GM23338 (cell line): ENCODE data around the gene EFCAB8. TPM values are rescaled to one million over a fixed set of nuclear protein-coding genes. Genes with fewer than 3 reads are reported as not detected.

Experiments
- ATAC-seq: fragments of 200-7000 bp; cut with Tn5 transposase; 3 replicates; pipeline ENCODE4 v1.9.1; 2020
- DNase-seq: peaks from one replicate; pipeline ENCODE4 v3.0.0-alpha.2; 2015; ENCODE audit warnings: low spot score
- H2AFZ ChIP-seq: fragments of 200-600 bp; sonication (generic); 2 replicates; pipeline ENCODE4 v1.8.0; 2016; ENCODE audit warnings: antibody characterized with exemption, mild to moderate bottlenecking, moderate library complexity
- H3F3A ChIP-seq: fragments of 200-600 bp; sonication (generic); replicated peaks from 2 replicates; pipeline ENCODE4 v1.8.0; 2017; ENCODE audit warnings: antibody characterized with exemption, mixed run types, low read depth
- H3K27ac ChIP-seq: fragments of 200-600 bp; sonication (generic); 2 replicates; pipeline ENCODE4 v1.6.1; 2016; ENCODE audit warnings: low read depth
- H3K27me3 ChIP-seq: fragments of 200-600 bp; sonication (generic); 2 replicates; pipeline ENCODE4 v1.8.0; 2016; ENCODE audit warnings: mild to moderate bottlenecking, mixed run types, moderate library complexity; ENCODE audit not compliant: insufficient read depth
- H3K36me3 ChIP-seq: fragments of 200-600 bp; sonication (generic); 2 replicates; pipeline ENCODE4 v1.8.0; 2016; ENCODE audit warnings: mild to moderate bottlenecking; ENCODE audit not compliant: insufficient read depth
- H3K4me1 ChIP-seq: fragments of 200-600 bp; sonication (generic); 2 replicates; pipeline ENCODE4 v1.8.0; 2016; ENCODE audit warnings: mild to moderate bottlenecking, moderate library complexity; ENCODE audit not compliant: insufficient read depth
- H3K4me2 ChIP-seq: fragments of 200-600 bp; sonication (generic); 2 replicates; pipeline ENCODE4 v1.7.1; 2017; ENCODE audit warnings: mixed run types
- H3K4me3 ChIP-seq: fragments of 200-600 bp; sonication (generic); 2 replicates; pipeline ENCODE4 v1.6.1; 2016; ENCODE audit warnings: mixed run types
- H3K79me2 ChIP-seq: fragments of 200-600 bp; sonication (generic); replicated peaks from 2 replicates; pipeline ENCODE4 v1.8.0; 2017; ENCODE audit warnings: mild to moderate bottlenecking; ENCODE audit not compliant: insufficient read depth
- H3K9me2 ChIP-seq: fragments of 200-600 bp; sonication (generic); 2 replicates; pipeline ENCODE4 v1.8.0; 2017; ENCODE audit not compliant: insufficient read depth
- H4K20me1 ChIP-seq: fragments of 200-600 bp; sonication (generic); replicated peaks from 2 replicates; pipeline ENCODE4 v1.8.0; 2017; ENCODE audit warnings: mild to moderate bottlenecking; ENCODE audit not compliant: insufficient read depth
- H3K27ac Mint-ChIP-seq: 2 replicates; pipeline ENCODE4 v1.8.0; 2020; ENCODE audit warnings: inconsistent platforms, mild to moderate bottlenecking, moderate library complexity, mixed read lengths
- H3K27me3 Mint-ChIP-seq: 3 replicates; pipeline ENCODE4 v1.8.0; 2022; ENCODE audit warnings: low read depth, mild to moderate bottlenecking, moderate library complexity, mixed read lengths, inconsistent platforms; ENCODE audit not compliant: insufficient read depth, poor library complexity
- H3K36me3 Mint-ChIP-seq: 3 replicates; pipeline ENCODE4 v1.8.0; 2021; ENCODE audit warnings: low read depth, mild to moderate bottlenecking, inconsistent platforms, moderate library complexity, mixed read lengths
- H3K4me1 Mint-ChIP-seq: 3 replicates; pipeline ENCODE4 v1.8.0; 2020; ENCODE audit warnings: mild to moderate bottlenecking, inconsistent platforms, mixed read lengths
- H3K4me3 Mint-ChIP-seq: 3 replicates; pipeline ENCODE4 v1.8.0; 2021; ENCODE audit warnings: moderate library complexity, mild to moderate bottlenecking, inconsistent platforms, mixed read lengths
- H3K9me3 Mint-ChIP-seq: 3 replicates; pipeline ENCODE4 v1.8.0; 2020; ENCODE audit warnings: moderate library complexity, mild to moderate bottlenecking, inconsistent platforms, mixed read lengths
- CREB1 ChIP-seq: fragments of 250-450 bp; sonication (Bioruptor Pico); IDR thresholded peaks from 2 replicates; pipeline ENCODE4 v1.5.0; 2020; ENCODE audit warnings: low read depth, mild to moderate bottlenecking, moderate library complexity
- EZH2 ChIP-seq: fragments of 200-600 bp; sonication (generic); IDR thresholded peaks from one replicate; pipeline ENCODE4 v1.8.0; 2017; ENCODE audit warnings: antibody characterized with exemption, mild to moderate bottlenecking, low read depth; ENCODE audit not compliant: unreplicated experiment
- EZH2phosphoT487 ChIP-seq: fragments of 200-600 bp; sonication (generic); IDR thresholded peaks from one replicate; pipeline ENCODE4 v1.8.1; 2018; ENCODE audit warnings: antibody characterized with exemption; ENCODE audit not compliant: unreplicated experiment
- JUNB ChIP-seq: IDR thresholded peaks from one replicate; pipeline ENCODE4 v1.6.1; 2016; ENCODE audit warnings: antibody characterized with exemption; ENCODE audit not compliant: unreplicated experiment
- NANOG ChIP-seq: IDR thresholded peaks from 2 replicates; pipeline ENCODE4 v1.6.1; 2016; ENCODE audit warnings: antibody characterized with exemption, borderline replicate concordance
- POLR2AphosphoS5 ChIP-seq: IDR thresholded peaks from 2 replicates; pipeline ENCODE4 v1.6.1; 2016; ENCODE audit warnings: antibody characterized with exemption, low read depth
- STAT1 ChIP-seq: IDR thresholded peaks from one replicate; pipeline ENCODE4 v1.6.1; 2016; ENCODE audit warnings: antibody characterized with exemption; ENCODE audit not compliant: unreplicated experiment
- ZNF114 ChIP-seq: fragments of 250-450 bp; sonication (Bioruptor Pico); IDR thresholded peaks from 2 replicates; pipeline ENCODE4 v1.5.0; 2020; ENCODE audit warnings: mild to moderate bottlenecking, moderate library complexity
- ZNF331 ChIP-seq: fragments of 250-450 bp; sonication (Bioruptor Pico); IDR thresholded peaks from 2 replicates; pipeline ENCODE4 v1.5.0; 2020; ENCODE audit warnings: low read depth, mild to moderate bottlenecking, moderate library complexity
- polyA plus RNA-seq: library from polyadenylated mRNA; unstranded; fragments of >200 nt; fragmentation: Nextera tagmentation; extraction: Ambion mirVana; gene quantifications from 2 replicates; pipeline ENCODE4 v1.2.1, GENCODE V29; 2016
- total RNA-seq: library from RNA; depleted of rRNA; stranded (reverse); fragments of >200 nt; shearing (Covaris generic); gene quantifications from 2 replicates; pipeline ENCODE4 v1.2.3, GENCODE V29; 2014
- TF ChIP-seq, protein P1 (sequence below): IDR thresholded peaks from one replicate; pipeline ENCODE4 v1.6.1; 2018; ENCODE audit warnings: antibody characterized with exemption; ENCODE audit not compliant: unreplicated experiment
- TF ChIP-seq, protein P2 (sequence below): fragments of 250-450 bp; sonication (Bioruptor Pico); IDR thresholded peaks from 2 replicates; pipeline ENCODE4 v1.5.0; 2020; ENCODE audit warnings: mild to moderate bottlenecking, moderate library complexity
- TF ChIP-seq, protein P3 (sequence below), 2 experiments: fragments of 200-600 bp in 1 of 2; sonication (generic) in 1 of 2; conservative IDR thresholded peaks; 2 replicates each; pipeline versions ENCODE4 v1.5.1 to v1.6.1; 2016 to 2017; ENCODE audit warnings: antibody characterized with exemption in 2 of 2, low read depth in 2 of 2, mild to moderate bottlenecking in 2 of 2, moderate library complexity in 1 of 2
- TF ChIP-seq, protein P4 (sequence below): IDR thresholded peaks from 2 replicates; pipeline ENCODE4 v1.6.1; 2016; ENCODE audit warnings: antibody characterized with exemption

EFCAB8 gene
- total and polyA plus RNA-seq, 2 experiments from 2014 or later, result 0.35 TPM; not detected in 1

DNA sequence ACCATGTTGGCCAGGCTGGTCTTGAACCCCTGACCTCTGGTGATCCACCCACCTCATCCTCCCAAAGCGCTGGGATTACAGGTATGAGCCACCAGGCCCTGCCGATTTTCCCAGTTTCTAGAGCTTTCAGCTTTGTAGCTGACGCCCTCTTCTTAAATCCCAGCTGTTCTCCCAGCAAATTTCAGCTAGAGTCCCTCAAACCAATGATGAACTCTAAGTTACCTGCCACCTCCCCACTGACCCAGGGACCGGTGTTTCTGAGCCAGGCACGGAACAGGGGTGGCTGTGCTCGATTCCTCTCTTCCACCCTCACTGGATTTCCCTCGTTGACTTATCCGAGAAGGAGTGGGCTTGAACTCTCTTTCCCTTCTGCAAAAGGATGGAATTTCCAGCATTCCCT lies 106.4 kb downstream of the EFCAB8 start:
- ATAC-seq (no peak), DNase-seq (no peak)
- Histone ChIP-seq H3F3A (no peaks in the 10 kb centered on the region), H3K4me2 (no peak overlapping the region), H3K4me1 (no peaks in the 10 kb centered on the region), H3K27ac (no peak overlapping the region), H3K36me3 (no peaks in the 10 kb centered on the region), H3K9me2 (no peaks in the 10 kb centered on the region), H3K4me3 (no peak overlapping the region), H2AFZ (0 out of 2 replicates have a peak overlapping the region, but pooled peaks have one; percentile 66), H4K20me1 (no peaks in the 10 kb centered on the region), H3K79me2 (no peaks in the 10 kb centered on the region), H3K27me3 (no peaks in the 10 kb centered on the region)
- Mint-ChIP-seq H3K36me3 (no peaks in the 10 kb centered on the region), H3K4me3 (no peak overlapping the region), H3K27me3 (peaks cover 10% of the 10 kb centered on the region), H3K27ac (no peak overlapping the region; the same call in 1 of the 2 replicates), H3K4me1 (peaks cover 2% of the 10 kb centered on the region; the same call in 1 of the 3 replicates), H3K9me3 (no peaks in the 10 kb centered on the region; the same call in none of the 3 replicates)
- TF ChIP-seq, protein P1, sequence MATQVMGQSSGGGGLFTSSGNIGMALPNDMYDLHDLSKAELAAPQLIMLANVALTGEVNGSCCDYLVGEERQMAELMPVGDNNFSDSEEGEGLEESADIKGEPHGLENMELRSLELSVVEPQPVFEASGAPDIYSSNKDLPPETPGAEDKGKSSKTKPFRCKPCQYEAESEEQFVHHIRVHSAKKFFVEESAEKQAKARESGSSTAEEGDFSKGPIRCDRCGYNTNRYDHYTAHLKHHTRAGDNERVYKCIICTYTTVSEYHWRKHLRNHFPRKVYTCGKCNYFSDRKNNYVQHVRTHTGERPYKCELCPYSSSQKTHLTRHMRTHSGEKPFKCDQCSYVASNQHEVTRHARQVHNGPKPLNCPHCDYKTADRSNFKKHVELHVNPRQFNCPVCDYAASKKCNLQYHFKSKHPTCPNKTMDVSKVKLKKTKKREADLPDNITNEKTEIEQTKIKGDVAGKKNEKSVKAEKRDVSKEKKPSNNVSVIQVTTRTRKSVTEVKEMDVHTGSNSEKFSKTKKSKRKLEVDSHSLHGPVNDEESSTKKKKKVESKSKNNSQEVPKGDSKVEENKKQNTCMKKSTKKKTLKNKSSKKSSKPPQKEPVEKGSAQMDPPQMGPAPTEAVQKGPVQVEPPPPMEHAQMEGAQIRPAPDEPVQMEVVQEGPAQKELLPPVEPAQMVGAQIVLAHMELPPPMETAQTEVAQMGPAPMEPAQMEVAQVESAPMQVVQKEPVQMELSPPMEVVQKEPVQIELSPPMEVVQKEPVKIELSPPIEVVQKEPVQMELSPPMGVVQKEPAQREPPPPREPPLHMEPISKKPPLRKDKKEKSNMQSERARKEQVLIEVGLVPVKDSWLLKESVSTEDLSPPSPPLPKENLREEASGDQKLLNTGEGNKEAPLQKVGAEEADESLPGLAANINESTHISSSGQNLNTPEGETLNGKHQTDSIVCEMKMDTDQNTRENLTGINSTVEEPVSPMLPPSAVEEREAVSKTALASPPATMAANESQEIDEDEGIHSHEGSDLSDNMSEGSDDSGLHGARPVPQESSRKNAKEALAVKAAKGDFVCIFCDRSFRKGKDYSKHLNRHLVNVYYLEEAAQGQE, result no peak
- TF ChIP-seq EZH2phosphoT487, result no peak
- no peak for TF ChIP-seq STAT1
- TF ChIP-seq, protein P2, sequence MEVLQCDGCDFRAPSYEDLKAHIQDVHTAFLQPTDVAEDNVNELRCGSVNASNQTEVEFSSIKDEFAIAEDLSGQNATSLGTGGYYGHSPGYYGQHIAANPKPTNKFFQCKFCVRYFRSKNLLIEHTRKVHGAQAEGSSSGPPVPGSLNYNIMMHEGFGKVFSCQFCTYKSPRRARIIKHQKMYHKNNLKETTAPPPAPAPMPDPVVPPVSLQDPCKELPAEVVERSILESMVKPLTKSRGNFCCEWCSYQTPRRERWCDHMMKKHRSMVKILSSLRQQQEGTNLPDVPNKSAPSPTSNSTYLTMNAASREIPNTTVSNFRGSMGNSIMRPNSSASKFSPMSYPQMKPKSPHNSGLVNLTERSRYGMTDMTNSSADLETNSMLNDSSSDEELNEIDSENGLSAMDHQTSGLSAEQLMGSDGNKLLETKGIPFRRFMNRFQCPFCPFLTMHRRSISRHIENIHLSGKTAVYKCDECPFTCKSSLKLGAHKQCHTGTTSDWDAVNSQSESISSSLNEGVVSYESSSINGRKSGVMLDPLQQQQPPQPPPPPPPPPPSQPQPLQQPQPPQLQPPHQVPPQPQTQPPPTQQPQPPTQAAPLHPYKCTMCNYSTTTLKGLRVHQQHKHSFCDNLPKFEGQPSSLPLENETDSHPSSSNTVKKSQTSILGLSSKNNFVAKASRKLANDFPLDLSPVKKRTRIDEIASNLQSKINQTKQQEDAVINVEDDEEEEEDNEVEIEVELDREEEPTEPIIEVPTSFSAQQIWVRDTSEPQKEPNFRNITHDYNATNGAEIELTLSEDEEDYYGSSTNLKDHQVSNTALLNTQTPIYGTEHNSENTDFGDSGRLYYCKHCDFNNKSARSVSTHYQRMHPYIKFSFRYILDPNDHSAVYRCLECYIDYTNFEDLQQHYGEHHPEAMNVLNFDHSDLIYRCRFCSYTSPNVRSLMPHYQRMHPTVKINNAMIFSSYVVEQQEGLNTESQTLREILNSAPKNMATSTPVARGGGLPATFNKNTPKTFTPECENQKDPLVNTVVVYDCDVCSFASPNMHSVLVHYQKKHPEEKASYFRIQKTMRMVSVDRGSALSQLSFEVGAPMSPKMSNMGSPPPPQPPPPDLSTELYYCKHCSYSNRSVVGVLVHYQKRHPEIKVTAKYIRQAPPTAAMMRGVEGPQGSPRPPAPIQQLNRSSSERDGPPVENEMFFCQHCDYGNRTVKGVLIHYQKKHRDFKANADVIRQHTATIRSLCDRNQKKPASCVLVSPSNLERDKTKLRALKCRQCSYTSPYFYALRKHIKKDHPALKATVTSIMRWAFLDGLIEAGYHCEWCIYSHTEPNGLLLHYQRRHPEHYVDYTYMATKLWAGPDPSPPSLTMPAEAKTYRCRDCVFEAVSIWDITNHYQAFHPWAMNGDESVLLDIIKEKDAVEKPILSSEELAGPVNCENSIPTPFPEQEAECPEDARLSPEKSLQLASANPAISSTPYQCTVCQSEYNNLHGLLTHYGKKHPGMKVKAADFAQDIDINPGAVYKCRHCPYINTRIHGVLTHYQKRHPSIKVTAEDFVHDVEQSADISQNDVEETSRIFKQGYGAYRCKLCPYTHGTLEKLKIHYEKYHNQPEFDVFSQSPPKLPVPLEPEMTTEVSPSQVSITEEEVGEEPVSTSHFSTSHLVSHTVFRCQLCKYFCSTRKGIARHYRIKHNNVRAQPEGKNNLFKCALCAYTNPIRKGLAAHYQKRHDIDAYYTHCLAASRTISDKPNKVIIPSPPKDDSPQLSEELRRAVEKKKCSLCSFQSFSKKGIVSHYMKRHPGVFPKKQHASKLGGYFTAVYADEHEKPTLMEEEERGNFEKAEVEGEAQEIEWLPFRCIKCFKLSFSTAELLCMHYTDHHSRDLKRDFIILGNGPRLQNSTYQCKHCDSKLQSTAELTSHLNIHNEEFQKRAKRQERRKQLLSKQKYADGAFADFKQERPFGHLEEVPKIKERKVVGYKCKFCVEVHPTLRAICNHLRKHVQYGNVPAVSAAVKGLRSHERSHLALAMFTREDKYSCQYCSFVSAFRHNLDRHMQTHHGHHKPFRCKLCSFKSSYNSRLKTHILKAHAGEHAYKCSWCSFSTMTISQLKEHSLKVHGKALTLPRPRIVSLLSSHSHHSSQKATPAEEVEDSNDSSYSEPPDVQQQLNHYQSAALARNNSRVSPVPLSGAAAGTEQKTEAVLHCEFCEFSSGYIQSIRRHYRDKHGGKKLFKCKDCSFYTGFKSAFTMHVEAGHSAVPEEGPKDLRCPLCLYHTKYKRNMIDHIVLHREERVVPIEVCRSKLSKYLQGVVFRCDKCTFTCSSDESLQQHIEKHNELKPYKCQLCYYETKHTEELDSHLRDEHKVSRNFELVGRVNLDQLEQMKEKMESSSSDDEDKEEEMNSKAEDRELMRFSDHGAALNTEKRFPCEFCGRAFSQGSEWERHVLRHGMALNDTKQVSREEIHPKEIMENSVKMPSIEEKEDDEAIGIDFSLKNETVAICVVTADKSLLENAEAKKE (CRISPR knock-in tag), result no peak
- TF ChIP-seq ZNF331 (CRISPR knock-in tag), result no peak
- no peak for TF ChIP-seq POLR2AphosphoS5
- TF ChIP-seq CREB1 (CRISPR knock-in tag), result no peak
- no peak for TF ChIP-seq JUNB
- TF ChIP-seq, protein P3, sequence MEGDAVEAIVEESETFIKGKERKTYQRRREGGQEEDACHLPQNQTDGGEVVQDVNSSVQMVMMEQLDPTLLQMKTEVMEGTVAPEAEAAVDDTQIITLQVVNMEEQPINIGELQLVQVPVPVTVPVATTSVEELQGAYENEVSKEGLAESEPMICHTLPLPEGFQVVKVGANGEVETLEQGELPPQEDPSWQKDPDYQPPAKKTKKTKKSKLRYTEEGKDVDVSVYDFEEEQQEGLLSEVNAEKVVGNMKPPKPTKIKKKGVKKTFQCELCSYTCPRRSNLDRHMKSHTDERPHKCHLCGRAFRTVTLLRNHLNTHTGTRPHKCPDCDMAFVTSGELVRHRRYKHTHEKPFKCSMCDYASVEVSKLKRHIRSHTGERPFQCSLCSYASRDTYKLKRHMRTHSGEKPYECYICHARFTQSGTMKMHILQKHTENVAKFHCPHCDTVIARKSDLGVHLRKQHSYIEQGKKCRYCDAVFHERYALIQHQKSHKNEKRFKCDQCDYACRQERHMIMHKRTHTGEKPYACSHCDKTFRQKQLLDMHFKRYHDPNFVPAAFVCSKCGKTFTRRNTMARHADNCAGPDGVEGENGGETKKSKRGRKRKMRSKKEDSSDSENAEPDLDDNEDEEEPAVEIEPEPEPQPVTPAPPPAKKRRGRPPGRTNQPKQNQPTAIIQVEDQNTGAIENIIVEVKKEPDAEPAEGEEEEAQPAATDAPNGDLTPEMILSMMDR (conservative IDR thresholded peaks at IDR 0.05; ENCODE audit: low read depth in 2 of 2), result no peak
- TF ChIP-seq, protein P4, sequence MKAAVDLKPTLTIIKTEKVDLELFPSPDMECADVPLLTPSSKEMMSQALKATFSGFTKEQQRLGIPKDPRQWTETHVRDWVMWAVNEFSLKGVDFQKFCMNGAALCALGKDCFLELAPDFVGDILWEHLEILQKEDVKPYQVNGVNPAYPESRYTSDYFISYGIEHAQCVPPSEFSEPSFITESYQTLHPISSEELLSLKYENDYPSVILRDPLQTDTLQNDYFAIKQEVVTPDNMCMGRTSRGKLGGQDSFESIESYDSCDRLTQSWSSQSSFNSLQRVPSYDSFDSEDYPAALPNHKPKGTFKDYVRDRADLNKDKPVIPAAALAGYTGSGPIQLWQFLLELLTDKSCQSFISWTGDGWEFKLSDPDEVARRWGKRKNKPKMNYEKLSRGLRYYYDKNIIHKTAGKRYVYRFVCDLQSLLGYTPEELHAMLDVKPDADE, result no peak
- TF ChIP-seq ZNF114 (CRISPR knock-in tag), result no peak
- no peak for TF ChIP-seq NANOG
- no peak for TF ChIP-seq EZH2
